ENCODE measurements around the gene CAPN8.

The CAPN8 gene

DNA sequence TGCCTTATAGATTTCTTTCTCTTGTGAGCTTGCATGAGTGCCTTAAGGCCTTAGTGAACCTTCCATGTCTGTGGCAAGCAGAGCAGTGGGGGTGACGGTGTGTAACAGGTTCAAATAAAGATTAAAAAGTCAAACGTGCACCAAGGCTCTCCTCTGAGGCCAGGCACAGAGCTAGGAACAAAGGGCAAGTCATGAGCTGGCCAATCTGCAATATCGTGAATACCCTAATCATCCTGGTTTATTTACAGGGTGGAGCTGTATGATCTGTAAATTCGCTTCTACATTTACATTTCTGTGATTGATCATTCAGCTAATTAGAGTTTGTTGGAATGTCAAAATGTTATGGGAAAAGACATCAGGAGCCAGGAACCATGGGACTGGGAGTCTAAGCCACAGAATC is 120.2 kb downstream of the CAPN8 start:
- ATAC-seq (ENCODE audit: insufficient read depth, low read depth) (no peak), DNase-seq (no peak)
- Histone ChIP-seq H3K9ac (ENCODE audit: low read depth, low read length) (no peak overlapping the region), H2AFZ (ENCODE audit: low read depth, low read length) (no peak overlapping the region), H3K9me3 (ENCODE audit: insufficient read depth, low read length, severe bottlenecking) (no peaks in the 10 kb centered on the region), H3K27me3 (ENCODE audit: insufficient read depth, low read length, poor library complexity) (no peaks in the 10 kb centered on the region), H3K4me2 (ENCODE audit: insufficient read depth, low read length) (no peak overlapping the region), H3K27ac (ENCODE audit: low read length) (no peak overlapping the region), H4K20me1 (ENCODE audit: insufficient read depth, low read length) (0 out of 2 replicates have a peak, but pooled peaks cover 2% of the 10 kb centered on the region), H3K4me3 (ENCODE audit: low read depth in 1 of 2, low read length in 2 of 2) (no peak overlapping the region), H3K4me1 (ENCODE audit: insufficient read depth, low read length) (no peaks in the 10 kb centered on the region), H3K36me3 (ENCODE audit: insufficient read depth, low read length) (no peaks in the 10 kb centered on the region), H3K79me2 (ENCODE audit: insufficient read depth, low read length) (no peaks in the 10 kb centered on the region)
- TF ChIP-seq, protein P1, sequence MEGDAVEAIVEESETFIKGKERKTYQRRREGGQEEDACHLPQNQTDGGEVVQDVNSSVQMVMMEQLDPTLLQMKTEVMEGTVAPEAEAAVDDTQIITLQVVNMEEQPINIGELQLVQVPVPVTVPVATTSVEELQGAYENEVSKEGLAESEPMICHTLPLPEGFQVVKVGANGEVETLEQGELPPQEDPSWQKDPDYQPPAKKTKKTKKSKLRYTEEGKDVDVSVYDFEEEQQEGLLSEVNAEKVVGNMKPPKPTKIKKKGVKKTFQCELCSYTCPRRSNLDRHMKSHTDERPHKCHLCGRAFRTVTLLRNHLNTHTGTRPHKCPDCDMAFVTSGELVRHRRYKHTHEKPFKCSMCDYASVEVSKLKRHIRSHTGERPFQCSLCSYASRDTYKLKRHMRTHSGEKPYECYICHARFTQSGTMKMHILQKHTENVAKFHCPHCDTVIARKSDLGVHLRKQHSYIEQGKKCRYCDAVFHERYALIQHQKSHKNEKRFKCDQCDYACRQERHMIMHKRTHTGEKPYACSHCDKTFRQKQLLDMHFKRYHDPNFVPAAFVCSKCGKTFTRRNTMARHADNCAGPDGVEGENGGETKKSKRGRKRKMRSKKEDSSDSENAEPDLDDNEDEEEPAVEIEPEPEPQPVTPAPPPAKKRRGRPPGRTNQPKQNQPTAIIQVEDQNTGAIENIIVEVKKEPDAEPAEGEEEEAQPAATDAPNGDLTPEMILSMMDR (IDR thresholded peaks at IDR 0.05; ENCODE audit: borderline replicate concordance, extremely low read depth, low read length, poor library complexity, severe bottlenecking) = no peak
- TF ChIP-seq EZH2 (IDR thresholded peaks at IDR 0.05; ENCODE audit: borderline replicate concordance, low read depth, low read length, severe bottlenecking) = no peak

GRCh38 chr1:223543560-223543959 is 121.9 kb downstream of the CAPN8 start:
- H2AFZ ChIP-seq (ENCODE audit: low read depth, low read length) = no peak overlapping the region
- TF ChIP-seq, protein P1 (IDR thresholded peaks at IDR 0.05; ENCODE audit: borderline replicate concordance, extremely low read depth, low read length, poor library complexity, severe bottlenecking) = no peak
- TF ChIP-seq EZH2 (IDR thresholded peaks at IDR 0.05; ENCODE audit: borderline replicate concordance, low read depth, low read length, severe bottlenecking) = no peak
- no peaks in the 10 kb centered on the region for H3K9me3 ChIP-seq (ENCODE audit: insufficient read depth, low read length, severe bottlenecking)
- ATAC-seq (ENCODE audit: insufficient read depth, low read depth) (no peak), DNase-seq (no peak)
- H3K27me3 ChIP-seq (ENCODE audit: insufficient read depth, low read length, poor library complexity) = peaks cover 3% of the 10 kb centered on the region
- no peaks in the 10 kb centered on the region for H3K79me2 ChIP-seq (ENCODE audit: insufficient read depth, low read length)
- no peaks in the 10 kb centered on the region for H3K4me1 ChIP-seq (ENCODE audit: insufficient read depth, low read length)
- no peaks in the 10 kb centered on the region for H4K20me1 ChIP-seq (ENCODE audit: insufficient read depth, low read length)
- no peak overlapping the region for H3K9ac ChIP-seq (ENCODE audit: low read depth, low read length)
- no peak overlapping the region for H3K27ac ChIP-seq (ENCODE audit: low read length)
- H3K4me2 ChIP-seq (ENCODE audit: insufficient read depth, low read length) = no peak overlapping the region
- H3K36me3 ChIP-seq (ENCODE audit: insufficient read depth, low read length) = no peaks in the 10 kb centered on the region
- no peak overlapping the region for H3K4me3 ChIP-seq (ENCODE audit: low read depth in 1 of 2, low read length in 2 of 2)

DNA sequence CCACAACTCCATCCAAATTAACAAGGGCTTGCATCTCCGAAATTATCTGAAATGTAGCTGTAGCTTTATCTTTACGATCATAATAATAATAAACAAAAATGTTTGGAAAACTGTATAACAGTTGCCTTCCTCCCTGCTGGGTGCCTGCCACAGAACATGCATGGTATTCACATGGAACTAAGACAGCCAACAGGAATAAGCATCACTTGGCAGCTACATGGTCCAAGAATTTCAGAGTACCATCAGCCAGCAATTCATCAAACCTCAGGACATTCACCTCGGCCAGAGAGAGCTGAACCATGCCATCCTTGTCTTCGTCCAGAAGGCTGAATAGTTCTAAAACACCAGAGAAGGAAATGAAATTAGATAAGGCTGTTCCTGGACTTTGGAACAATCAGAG is 122.7 kb downstream of the CAPN8 start:
- H3K4me1 ChIP-seq (ENCODE audit: insufficient read depth, low read length) = no peaks in the 10 kb centered on the region
- H3K27ac ChIP-seq (ENCODE audit: low read length) = no peak overlapping the region

More for the DNA sequence above, 122.7 kb downstream of the CAPN8 start:
- ATAC-seq (ENCODE audit: insufficient read depth, low read depth) = no peak
- Histone ChIP-seq H3K4me3 (ENCODE audit: low read depth in 1 of 2, low read length in 2 of 2) (no peak overlapping the region), H3K9me3 (ENCODE audit: insufficient read depth, low read length, severe bottlenecking) (no peaks in the 10 kb centered on the region), H2AFZ (ENCODE audit: low read depth, low read length) (no peak overlapping the region), H3K79me2 (ENCODE audit: insufficient read depth, low read length) (no peaks in the 10 kb centered on the region), H4K20me1 (ENCODE audit: insufficient read depth, low read length) (no peaks in the 10 kb centered on the region), H3K36me3 (ENCODE audit: insufficient read depth, low read length) (no peaks in the 10 kb centered on the region), H3K9ac (ENCODE audit: low read depth, low read length) (no peak overlapping the region), H3K27me3 (ENCODE audit: insufficient read depth, low read length, poor library complexity) (peaks cover 3% of the 10 kb centered on the region), H3K4me2 (ENCODE audit: insufficient read depth, low read length) (no peak overlapping the region)
- TF ChIP-seq, protein P1 (IDR thresholded peaks at IDR 0.05; ENCODE audit: borderline replicate concordance, extremely low read depth, low read length, poor library complexity, severe bottlenecking) = no peak
- TF ChIP-seq EZH2 (IDR thresholded peaks at IDR 0.05; ENCODE audit: borderline replicate concordance, low read depth, low read length, severe bottlenecking) = no peak
- DNase-seq = no peak

Measured in DND-41 (cell line).